Gastroesophageal sphincter (tissue), 3 donors: ENCODE measurements around the gene ALG5.

Experiments used
- CTCF ChIP-seq, 4 experiments: fragments of 200-600 bp in 2 of 4; fragments of 450-650 bp in 2 of 4; sonication (generic) in 1 of 4; IDR thresholded peaks; one replicate each; pipeline ENCODE4 v1.5.1; 2017 to 2019; ENCODE audit warnings: antibody characterized with exemption in 4 of 4, mild to moderate bottlenecking in 2 of 4, moderate library complexity in 2 of 4
- EP300 ChIP-seq: sonication (generic); formaldehyde crosslinking; IDR thresholded peaks from one replicate; pipeline ENCODE4 v1.6.1; 2017; ENCODE audit warnings: antibody characterized with exemption, mild to moderate bottlenecking
- POLR2A ChIP-seq, 2 donors: fragments of 450-650 bp; IDR thresholded peaks; one replicate each; pipeline ENCODE4 v1.6.1; 2017; ENCODE audit warnings: antibody characterized with exemption in 2 of 2, mild to moderate bottlenecking in 2 of 2, moderate library complexity in 1 of 2
- POLR2AphosphoS5 ChIP-seq: sonication (generic); formaldehyde crosslinking; IDR thresholded peaks from one replicate; pipeline ENCODE4 v1.6.1; 2017; ENCODE audit warnings: antibody characterized with exemption

GRCh38 chr13:36903925-36904595 lies 95.1 kb downstream of the ALG5 start:
- no peak for TF ChIP-seq POLR2AphosphoS5
- no peak for TF ChIP-seq CTCF (IDR thresholded peaks at IDR 0.05)
- TF ChIP-seq POLR2A (IDR thresholded peaks at IDR 0.05) = no peak
- TF ChIP-seq EP300 = no peak
